DLD1 (cell line): Measurements from ENCODE around the gene TRIM24.

ENCODE experiments used
- in situ Hi-C: cut with HindIII; loops from 2 replicates; pipeline ENCODE4 v1.10.0; 2017; ENCODE audit warnings: low sequenced_read_pairs

The TRIM24 gene

GRCh38 chr7:138613630-138614029 lies 153.6 kb downstream of the TRIM24 start:
- in situ Hi-C loops, result no loop called here

- in situ Hi-C loops, result no loop called here
Observed at GRCh38 chr7:138616085-138616484, 156.0 kb downstream of the TRIM24 start.

- in situ Hi-C loops, result no loop called here
Observed at GRCh38 chr7:138618506-138618905, 158.4 kb downstream of the TRIM24 start.

- in situ Hi-C loops, result no loop called here
Observed at GRCh38 chr7:138618933-138619332, 158.9 kb downstream of the TRIM24 start.

- in situ Hi-C loops, result no loop called here
Observed at GRCh38 chr7:138622841-138623240, 162.8 kb downstream of the TRIM24 start.

- in situ Hi-C loops, result no loop called here
Observed at GRCh38 chr7:138625084-138625848, 165.2 kb downstream of the TRIM24 start.

- in situ Hi-C loops, result no loop called here
Observed at GRCh38 chr7:138625849-138626230, 165.8 kb downstream of the TRIM24 start.

GRCh38 chr7:138626846-138627245 lies 166.8 kb downstream of the TRIM24 start:
- in situ Hi-C loops, result no loop called here

GRCh38 chr7:138627361-138627760 lies 167.3 kb downstream of the TRIM24 start:
- in situ Hi-C loops, result no loop called here

GRCh38 chr7:138630059-138630610 lies 170.1 kb downstream of the TRIM24 start:
- in situ Hi-C loops, result no loop called here

- in situ Hi-C loops, result no loop called here
Observed at GRCh38 chr7:138632384-138632783, 172.3 kb downstream of the TRIM24 start.

GRCh38 chr7:138632826-138633602 lies 173.0 kb downstream of the TRIM24 start:
- in situ Hi-C loops, result no loop called here
